ENCODE results near the gene CAPRIN1.

The CAPRIN1 gene

DNA sequence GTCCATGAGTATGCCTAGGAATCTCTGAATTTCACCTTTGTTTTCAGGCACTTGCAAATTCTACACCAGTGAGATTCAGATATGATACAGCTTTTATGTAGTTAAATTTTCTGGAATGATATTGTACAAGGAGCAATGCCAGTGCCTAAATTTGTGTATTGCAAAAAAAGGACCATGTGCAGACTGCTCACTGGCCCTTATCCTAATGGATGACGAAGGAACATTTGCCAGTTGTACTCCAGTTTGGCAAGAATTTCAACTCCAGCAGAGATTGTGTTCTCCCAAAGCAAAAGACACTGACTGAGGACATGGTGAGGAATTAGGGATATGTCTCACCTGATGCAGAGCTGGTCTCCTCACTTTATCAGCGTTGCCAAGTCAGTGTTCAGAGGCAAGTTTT is 62.5 kb downstream of the CAPRIN1 start:
- no peak overlapping the region for H3K4me3 ChIP-seq (ENCODE audit: low read depth, low read length)
- CTCF ChIA-PET = interaction anchor here (0.7 to 1.0 kb wide), 2 partner anchors 117 to 248 kb away, joined by 3 read pairs; no protein-coding TSS in a partner anchor
- POLR2A ChIA-PET = interaction anchor here (0.9 kb wide), 1 partner anchor 9 kb away, joined by 4 read pairs; the partner anchor contains the start of gene NAT10
- DNase-seq (ENCODE audit: low read depth, low spot score) = no peak
- TF ChIP-seq, protein P1, sequence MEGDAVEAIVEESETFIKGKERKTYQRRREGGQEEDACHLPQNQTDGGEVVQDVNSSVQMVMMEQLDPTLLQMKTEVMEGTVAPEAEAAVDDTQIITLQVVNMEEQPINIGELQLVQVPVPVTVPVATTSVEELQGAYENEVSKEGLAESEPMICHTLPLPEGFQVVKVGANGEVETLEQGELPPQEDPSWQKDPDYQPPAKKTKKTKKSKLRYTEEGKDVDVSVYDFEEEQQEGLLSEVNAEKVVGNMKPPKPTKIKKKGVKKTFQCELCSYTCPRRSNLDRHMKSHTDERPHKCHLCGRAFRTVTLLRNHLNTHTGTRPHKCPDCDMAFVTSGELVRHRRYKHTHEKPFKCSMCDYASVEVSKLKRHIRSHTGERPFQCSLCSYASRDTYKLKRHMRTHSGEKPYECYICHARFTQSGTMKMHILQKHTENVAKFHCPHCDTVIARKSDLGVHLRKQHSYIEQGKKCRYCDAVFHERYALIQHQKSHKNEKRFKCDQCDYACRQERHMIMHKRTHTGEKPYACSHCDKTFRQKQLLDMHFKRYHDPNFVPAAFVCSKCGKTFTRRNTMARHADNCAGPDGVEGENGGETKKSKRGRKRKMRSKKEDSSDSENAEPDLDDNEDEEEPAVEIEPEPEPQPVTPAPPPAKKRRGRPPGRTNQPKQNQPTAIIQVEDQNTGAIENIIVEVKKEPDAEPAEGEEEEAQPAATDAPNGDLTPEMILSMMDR (IDR thresholded peaks at IDR 0.05; ENCODE audit: insufficient read depth, low read length, missing control alignments) = no peak

DNA sequence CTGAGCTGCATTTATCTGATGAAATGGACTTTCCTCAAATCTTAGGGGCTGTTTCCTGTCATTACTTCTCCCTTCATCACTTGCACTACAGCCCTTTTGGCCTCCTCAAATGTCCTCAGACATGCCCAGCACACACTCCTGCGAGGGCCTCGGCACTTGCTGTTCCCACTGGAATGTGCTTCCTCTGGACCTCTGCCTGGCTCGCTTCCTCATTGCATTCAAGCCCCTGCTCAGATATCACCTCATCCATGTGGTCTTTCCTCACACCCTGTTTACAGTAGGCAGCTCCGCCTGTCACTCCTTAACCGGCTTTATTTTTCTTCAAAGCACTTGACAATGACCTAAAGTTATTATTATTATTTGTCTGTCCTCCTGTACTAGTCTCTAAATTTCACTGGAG is 62.9 kb downstream of the CAPRIN1 start:
- POLR2A ChIA-PET = interaction anchor here (0.9 kb wide), 1 partner anchor 9 kb away, joined by 4 read pairs; the partner anchor contains the start of gene NAT10
- TF ChIP-seq, protein P1 (IDR thresholded peaks at IDR 0.05; ENCODE audit: insufficient read depth, low read length, missing control alignments) = no peak
- no peak overlapping the region for H3K4me3 ChIP-seq (ENCODE audit: low read depth, low read length)
- no peak for DNase-seq (ENCODE audit: low read depth, low spot score)
- CTCF ChIA-PET = interaction anchor here (1.0 kb wide), 1 partner anchor 117 kb away, joined by 3 read pairs; no protein-coding TSS in a partner anchor

DNA sequence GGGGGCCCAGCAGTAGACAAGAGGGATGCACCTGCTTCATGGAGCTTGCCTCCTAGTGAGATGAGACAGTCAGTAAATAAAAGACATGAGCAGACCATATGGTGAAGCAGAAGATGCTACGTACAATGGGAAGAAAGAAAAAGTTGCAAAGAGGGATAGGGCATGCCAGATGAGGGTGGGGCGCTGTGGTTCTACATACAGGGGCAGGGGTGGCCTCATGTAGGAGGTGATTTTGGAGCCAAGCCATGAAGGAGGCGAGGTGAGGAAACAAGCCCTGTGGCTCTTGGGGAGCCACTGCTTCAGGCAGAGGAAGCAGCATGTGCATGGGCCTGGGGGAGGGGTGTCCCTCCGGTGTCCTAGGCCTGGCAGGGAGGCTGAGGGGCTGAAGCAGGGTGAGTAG is 69.1 kb downstream of the CAPRIN1 start:
- CTCF ChIA-PET = no interaction called here
- POLR2A ChIA-PET = no interaction called here
- DNase-seq (ENCODE audit: low read depth, low spot score) = no peak

DNA sequence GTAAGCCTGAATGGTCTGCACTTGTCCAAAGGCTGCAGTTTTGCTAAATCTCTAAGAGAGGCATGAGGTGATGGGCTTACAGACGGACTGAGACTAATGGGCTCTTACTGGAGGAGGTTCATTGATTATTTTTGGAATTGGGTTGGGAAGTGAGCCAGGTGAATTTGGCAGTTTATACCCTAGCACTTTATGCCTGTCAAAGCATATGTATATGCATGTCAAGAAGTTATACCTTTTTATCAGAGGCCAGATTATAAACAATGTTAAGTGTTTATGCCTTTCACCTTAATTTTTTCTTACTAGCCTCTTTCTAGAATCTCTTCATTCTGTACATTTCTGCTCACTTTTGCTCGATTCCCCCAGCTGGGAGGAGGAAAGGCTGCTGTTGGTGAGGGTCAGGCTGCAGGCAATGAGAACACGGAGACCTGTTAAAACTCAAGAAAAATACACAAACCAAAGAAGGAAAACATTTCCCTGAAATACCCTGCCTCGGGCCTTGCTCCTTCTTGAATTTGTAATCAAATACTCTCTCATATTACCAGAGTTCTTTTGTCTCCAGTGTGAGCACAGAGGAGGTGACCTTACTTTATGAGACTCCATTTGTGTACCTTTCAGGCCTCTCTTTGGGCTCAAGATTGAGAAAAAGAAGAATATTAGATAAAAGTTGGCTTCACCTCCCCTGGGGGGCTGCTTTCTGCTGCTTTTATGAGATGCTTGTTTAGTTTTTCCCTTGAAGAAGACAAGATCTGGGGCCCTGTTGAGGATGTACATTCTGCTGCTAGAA is 73.5 kb downstream of the CAPRIN1 start:
- H3K4me3 ChIP-seq (ENCODE audit: low read depth, low read length) = no peak overlapping the region
- no peak for DNase-seq (ENCODE audit: low read depth, low spot score)
- TF ChIP-seq, protein P1 (IDR thresholded peaks at IDR 0.05; ENCODE audit: insufficient read depth, low read length, missing control alignments) = no peak
- CTCF ChIA-PET = no interaction called here
- POLR2A ChIA-PET = no interaction called here

More for the DNA sequence above, 69.1 kb downstream of the CAPRIN1 start:
- TF ChIP-seq, protein P1 (IDR thresholded peaks at IDR 0.05; ENCODE audit: insufficient read depth, low read length, missing control alignments) = no peak
- no peak overlapping the region for H3K4me3 ChIP-seq (ENCODE audit: low read depth, low read length)

DNA sequence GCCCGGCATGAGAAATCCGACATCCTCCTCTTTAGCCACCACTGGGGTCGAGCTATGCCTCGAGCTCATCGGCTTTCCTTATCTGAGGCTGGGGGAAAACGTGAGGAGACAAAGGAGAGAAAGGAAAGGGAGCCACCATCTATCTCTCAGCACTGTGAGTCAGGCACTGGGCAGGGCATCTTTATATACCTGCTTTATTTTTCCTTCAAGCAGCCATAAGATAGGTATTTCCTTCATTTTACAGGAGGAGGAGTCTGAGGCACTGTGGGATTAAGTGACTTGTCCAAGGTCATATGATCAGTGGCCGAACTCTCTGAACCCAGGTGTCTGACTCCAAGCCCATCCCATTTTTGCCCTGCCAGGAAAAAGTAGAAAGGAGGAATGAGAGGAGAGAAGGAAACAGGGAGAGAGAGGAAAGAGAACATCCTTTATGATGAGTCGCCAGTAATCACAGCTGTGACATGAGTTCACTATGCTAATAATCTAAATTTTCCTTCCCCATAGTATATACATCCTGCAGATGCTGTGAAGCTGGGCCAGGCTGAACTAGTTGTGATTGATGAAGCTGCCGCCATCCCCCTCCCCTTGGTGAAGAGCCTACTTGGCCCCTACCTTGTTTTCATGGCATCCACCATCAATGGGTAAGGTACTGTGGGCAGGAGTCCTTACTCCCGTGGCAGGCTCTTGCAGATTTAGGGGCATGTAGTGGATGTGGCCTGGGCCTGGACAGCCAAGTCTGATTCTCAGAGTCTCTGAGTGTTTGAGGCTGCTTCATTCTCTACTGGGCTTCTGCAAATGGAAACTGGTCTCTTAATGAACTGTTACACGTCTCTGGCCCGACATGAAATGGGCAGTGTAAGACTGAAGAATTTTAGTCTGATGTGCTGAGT is 75.7 kb downstream of the CAPRIN1 start:
- TF ChIP-seq, protein P1 (IDR thresholded peaks at IDR 0.05; ENCODE audit: insufficient read depth, low read length, missing control alignments) = no peak
- no peak overlapping the region for H3K4me3 ChIP-seq (ENCODE audit: low read depth, low read length)
- CTCF ChIA-PET = interaction anchor here (0.7 to 1.5 kb wide), 3 partner anchors 12 to 47 kb away, joined by 3 read pairs; no protein-coding TSS in a partner anchor
- POLR2A ChIA-PET = no interaction called here
- DNase-seq (ENCODE audit: low read depth, low spot score) = no peak

DNA sequence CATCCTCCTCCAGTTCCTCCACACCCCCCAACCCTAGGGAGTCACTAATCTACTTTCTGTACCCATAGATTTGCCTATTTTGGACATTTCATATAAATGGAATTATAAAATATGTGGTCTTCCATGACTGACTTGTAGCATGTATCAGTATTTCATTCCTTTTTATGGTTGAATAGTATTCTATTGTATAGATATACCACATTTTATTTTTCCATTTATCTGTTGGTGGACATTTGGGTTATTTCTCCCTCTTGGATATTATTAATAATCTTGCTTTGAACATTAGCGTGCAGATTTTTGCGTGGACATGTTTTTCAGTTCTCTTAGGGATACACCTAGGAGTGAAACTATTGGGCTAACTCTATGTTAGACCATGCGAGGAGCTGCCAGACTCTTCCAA is 77.3 kb downstream of the CAPRIN1 start:
- no peak overlapping the region for H3K4me3 ChIP-seq (ENCODE audit: low read depth, low read length)
- ChIA-PET CTCF (interaction anchor here (1.5 kb wide), 2 partner anchors 13 to 46 kb away, joined by 3 to 5 read pairs; no protein-coding TSS in a partner anchor), POLR2A (no interaction called here)
- TF ChIP-seq, protein P1 (IDR thresholded peaks at IDR 0.05; ENCODE audit: insufficient read depth, low read length, missing control alignments) = no peak
- DNase-seq (ENCODE audit: low read depth, low spot score) = no peak

Data from AG04449 (cell line).